Right lobe of liver (tissue), 6 donors: ENCODE results near the gene LRP3. TPM values are rescaled to one million over a fixed set of nuclear protein-coding genes. Genes with fewer than 3 reads are reported as not detected.

Source experiments
- ATAC-seq, 4 donors: fragments of 200-7000 bp; cut with Tn5 transposase; one replicate each; pipeline ENCODE4 v1.9.1; 2020; ENCODE audit warnings: mild to moderate bottlenecking in 4 of 4, moderate library complexity in 4 of 4
- DNase-seq, 3 donors: peaks; one replicate each; pipeline ENCODE4 v3.0.0-alpha.2; 2020
- H3K27ac ChIP-seq, 3 donors: fragments of 200-600 bp; one replicate each; pipeline ENCODE4 v1.8.0; 2022
- H3K27me3 ChIP-seq, 2 donors: fragments of 200-600 bp; one replicate each; pipeline ENCODE4 v1.8.0; 2022
- H3K36me3 ChIP-seq, 4 donors: fragments of 200-600 bp; sonication (generic) in 1 of 4; one replicate each; pipeline versions ENCODE4 v1.5.1 to v1.8.0; 2017 to 2022; ENCODE audit warnings: control low read depth in 1 of 4
- H3K4me1 ChIP-seq, 4 donors: fragments of 200-600 bp; sonication (generic) in 1 of 4; one replicate each; pipeline versions ENCODE4 v1.5.1 to v1.8.0; 2017 to 2022; ENCODE audit warnings: control low read depth in 1 of 4
- H3K4me3 ChIP-seq, 3 donors: fragments of 200-600 bp; one replicate each; pipeline ENCODE4 v1.8.0; 2022
- H3K9me3 ChIP-seq, 4 donors: fragments of 200-600 bp; sonication (generic) in 1 of 4; one replicate each; pipeline versions ENCODE4 v1.5.1 to v1.8.0; 2017 to 2022; ENCODE audit warnings: control low read depth in 1 of 4
- CTCF ChIP-seq, 4 donors: fragments of 200-600 bp in 3 of 4; fragments of 450-650 bp in 1 of 4; IDR thresholded peaks; one replicate each; pipeline versions ENCODE4 v1.5.1 to v1.8.0; 2016 to 2022; ENCODE audit warnings: antibody characterized with exemption in 4 of 4, mild to moderate bottlenecking in 2 of 4
- POLR2A ChIP-seq: fragments of 450-650 bp; IDR thresholded peaks from one replicate; pipeline ENCODE4 v1.6.1; 2017; ENCODE audit warnings: antibody characterized with exemption, mild to moderate bottlenecking
- WGBS: methylation state at CpG from one replicate; pipeline ENCODE4 v1.1.6; 2018; ENCODE audit warnings: low coverage, low lambda C conversion rate; ENCODE audit not compliant: insufficient coverage; ENCODE audit errors: missing lambda C conversion rate; 5-methylcytosine and 5-hydroxymethylcytosine counted together
- intact Hi-C, 2 donors: fragments of 100-400 bp; cut with DNase I; formaldehyde crosslinking; loops; one replicate each; pipeline versions ENCODE4 v1.11.2 to v1.14.1; 2022
- total RNA-seq, 6 experiments: library from RNA; depleted of rRNA in 2 of 6; stranded (reverse); fragments of >200 nt in 2 of 6; fragmentation: NEBNext Ultra II Directional in 3 of 6; extraction: Animal tissue kit (Norgen Biotek cat#: 25700) in 3 of 6; gene quantifications; one replicate each; pipeline versions ENCODE4 v1.1.0 to v1.2.4, GENCODE V29; 2016 to 2023
- donor health status: DM: no; HTN: yes; CAD: no.
- donor health status: DM: no; HTN: no; CAD: no.
- donor health status: DM: no; HTN: no; CAD: no.
- donor health status: DM: no; HTN: yes; CAD: no.
- donor health status: DM: no; HTN: yes; CAD: no.

Gene LRP3
- total RNA-seq, 6 experiments from 2014 or later = 25.2 to 40.7 (median 33.7) TPM

GRCh38 chr19:33242911-33243310 is 48.8 kb downstream of the LRP3 start:
- DNase-seq (peak in 1 of 3 donors; percentile 15), ATAC-seq (no peak)
- 44% methylated on average over 1 of the region's 6 CpGs for WGBS
- no peak overlapping the region for H3K27ac ChIP-seq
- peaks cover 0 to 32% (median 16%) of the 10 kb centered on the region in 4 donors for H3K4me1 ChIP-seq
- no peak overlapping the region for H3K4me3 ChIP-seq
- intact Hi-C loops = loop anchor here in 1 of 2 donors (10.0 kb wide), 1 partner anchor 62 kb away; the partner anchor contains the start of gene CEBPA
- H3K36me3 ChIP-seq = no peaks in the 10 kb centered on the region
- H3K27me3 ChIP-seq = no peaks in the 10 kb centered on the region
- H3K9me3 ChIP-seq = peaks cover 0 to 5% (median 2%) of the 10 kb centered on the region in 4 donors
- no peak for TF ChIP-seq POLR2A
- no peak for TF ChIP-seq CTCF (IDR thresholded peaks at IDR 0.05)

- DNase-seq = peak in 2 of 3 donors; percentile 72 to 79
- Histone ChIP-seq H3K36me3 (no peaks in the 10 kb centered on the region), H3K27me3 (no peaks in the 10 kb centered on the region), H3K4me3 (no peak overlapping the region), H3K27ac (peak overlapping the region in 1 of 3 donors; percentile 95), H3K4me1 (peaks cover 0 to 42% (median 21%) of the 10 kb centered on the region in 4 donors), H3K9me3 (peaks cover 0 to 5% (median 2%) of the 10 kb centered on the region in 4 donors)
- intact Hi-C loops = loop anchor here in 1 of 2 donors (10.0 kb wide), 1 partner anchor 59 kb away; the partner anchor contains the start of gene CEBPA
- WGBS = 28% methylated on average over 6 of the region's 7 CpGs
- no peak for ATAC-seq
- no peak for TF ChIP-seq POLR2A
- TF ChIP-seq CTCF (IDR thresholded peaks at IDR 0.05) = peak; percentile 42 to 68 (median 52)
Measured at GRCh38 chr19:33245948-33246708, 52.0 kb downstream of the LRP3 start.

- ATAC-seq (peak; percentile 21 to 54 (median 46)), DNase-seq (peak in 2 of 3 donors; percentile 77 to 85)
- Histone ChIP-seq H3K36me3 (no peaks in the 10 kb centered on the region), H3K4me1 (peaks cover 0 to 36% (median 18%) of the 10 kb centered on the region in 4 donors), H3K27ac (peak overlapping the region in 2 of 3 donors; percentile 70 to 95), H3K27me3 (no peaks in the 10 kb centered on the region), H3K4me3 (no peak overlapping the region), H3K9me3 (peaks cover 0 to 5% (median 2%) of the 10 kb centered on the region in 4 donors)
- no CpG with 5 or more reads among the region's 7 CpGs for WGBS
- TF ChIP-seq CTCF (IDR thresholded peaks at IDR 0.05) (no peak), POLR2A (no peak)
- intact Hi-C loops = loop anchor here in 1 of 2 donors (10.0 kb wide), 1 partner anchor 58 kb away; the partner anchor contains the start of gene CEBPA
Measured at GRCh38 chr19:33246709-33247440, 52.7 kb downstream of the LRP3 start.

- TF ChIP-seq CTCF (IDR thresholded peaks at IDR 0.05) (no peak), POLR2A (no peak)
- Histone ChIP-seq H3K4me1 (peaks cover 0 to 38% (median 18%) of the 10 kb centered on the region in 4 donors), H3K36me3 (no peaks in the 10 kb centered on the region), H3K27me3 (no peaks in the 10 kb centered on the region), H3K9me3 (peaks cover 0 to 5% (median 2%) of the 10 kb centered on the region in 4 donors), H3K27ac (peak overlapping the region in 2 of 3 donors; percentile 70 to 95), H3K4me3 (no peak overlapping the region)
- WGBS = 60% methylated on average over 1 of the region's 1 CpG
- peak; percentile 40 to 79 (median 70) for ATAC-seq
- intact Hi-C loops = loop anchor here in 1 of 2 donors (10.0 kb wide), 1 partner anchor 57 kb away; the partner anchor contains the start of gene CEBPA
- DNase-seq = peak in 2 of 3 donors; percentile 92 to 94
Measured at GRCh38 chr19:33247441-33247819, 53.3 kb downstream of the LRP3 start.
